Esophagus squamous epithelium (tissue), 4 donors: ENCODE data around the gene ABCG2.

ENCODE experiments used
- CTCF ChIP-seq, 6 experiments: fragments of 450-650 bp in 4 of 6; fragments of 200-600 bp in 2 of 6; sonication (generic) in 2 of 6; IDR thresholded peaks; one replicate each; pipeline ENCODE4 v1.5.1; 2016 to 2019; ENCODE audit warnings: antibody characterized with exemption in 6 of 6, mild to moderate bottlenecking in 4 of 6, moderate library complexity in 4 of 6
- POLR2A ChIP-seq, 4 donors: fragments of 450-650 bp; IDR thresholded peaks; one replicate each; pipeline ENCODE4 v1.6.1; 2017; ENCODE audit warnings: antibody characterized with exemption in 4 of 4, mild to moderate bottlenecking in 4 of 4, moderate library complexity in 3 of 4

DNA sequence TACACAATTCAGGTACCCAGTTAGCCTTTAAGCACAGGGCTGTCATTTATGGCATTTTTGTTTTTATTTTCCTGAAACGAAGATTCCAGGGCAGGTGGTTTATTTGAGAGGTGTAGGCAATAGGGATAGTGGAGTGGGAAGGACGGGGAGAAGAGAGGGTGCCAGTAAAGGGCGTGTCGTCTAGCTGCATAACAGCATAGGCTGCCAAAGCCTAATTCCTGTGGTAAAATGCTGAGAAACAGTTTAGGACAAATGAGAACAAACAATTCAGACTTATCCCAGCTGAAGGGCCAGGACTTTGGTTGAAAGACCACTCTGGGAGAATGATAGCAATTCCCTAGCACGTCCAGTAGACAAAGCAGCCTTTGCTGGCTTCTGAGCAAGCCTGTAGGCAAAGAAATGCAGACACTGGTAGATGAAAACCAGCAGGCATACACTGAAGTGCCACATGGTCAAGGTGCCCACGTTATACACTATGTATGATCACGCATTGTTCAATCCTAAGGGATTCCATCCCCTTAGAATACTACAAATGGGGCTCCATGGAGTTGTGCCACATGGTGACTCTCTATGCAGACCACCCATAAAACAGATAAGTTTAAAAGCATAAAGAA is 80.4 kb downstream of the ABCG2 start:
- no peak for TF ChIP-seq CTCF (IDR thresholded peaks at IDR 0.05)
- TF ChIP-seq POLR2A (IDR thresholded peaks at IDR 0.05), result no peak
